Putamen (tissue), 1 donor: Measurements from ENCODE around the gene AFF3.
"Not testable (repeated sequence)": the region's sequence is repeated elsewhere in the genome, so short reads cannot be mapped to it uniquely, and the experiment has no call there.

Experiments
- DNase-seq: peaks from one replicate; pipeline ENCODE4 v3.0.0-alpha.2; 2016; ENCODE audit warnings: low spot score

The AFF3 gene

GRCh38 chr2:100142393-100142792 lies at the start of gene AFF3:
TSS of gene AFF3 (minus strand) at chr2:100142590. CDS start at chr2:100104454, 38,136 bp downstream.
- no peak for DNase-seq

- no peak for DNase-seq
Observed at GRCh38 chr2:100189387-100189786, 47.0 kb upstream of the AFF3 start.

- no peak for DNase-seq
Observed at GRCh38 chr2:100188326-100188725, 45.9 kb upstream of the AFF3 start.

- no peak for DNase-seq
Observed at GRCh38 chr2:100186126-100186525, 43.7 kb upstream of the AFF3 start.

GRCh38 chr2:100185516-100185915 lies 43.1 kb upstream of the AFF3 start:
- no peak for DNase-seq

- DNase-seq, result no peak
Observed at GRCh38 chr2:100185105-100185504, 42.7 kb upstream of the AFF3 start.

- DNase-seq, result no peak
Observed at GRCh38 chr2:100184055-100184737, 41.8 kb upstream of the AFF3 start.

GRCh38 chr2:100182494-100183361 lies 40.3 kb upstream of the AFF3 start:
- no peak for DNase-seq

GRCh38 chr2:100180503-100180902 lies 38.1 kb upstream of the AFF3 start:
- DNase-seq, result no peak

GRCh38 chr2:100179806-100180205 lies 37.4 kb upstream of the AFF3 start:
- no peak for DNase-seq

GRCh38 chr2:100178864-100179263 lies 36.5 kb upstream of the AFF3 start:
- DNase-seq, result no peak

- DNase-seq, result no peak
Observed at GRCh38 chr2:100178085-100178788, 35.8 kb upstream of the AFF3 start.

GRCh38 chr2:100176925-100177324 lies 34.5 kb upstream of the AFF3 start:
- DNase-seq, result no peak

- DNase-seq, result no peak
Observed at GRCh38 chr2:100174026-100174431, 31.6 kb upstream of the AFF3 start.

- DNase-seq, result no peak
Observed at GRCh38 chr2:100166701-100167100, 24.3 kb upstream of the AFF3 start.

GRCh38 chr2:100163605-100164004 lies 21.2 kb upstream of the AFF3 start:
- no peak for DNase-seq

GRCh38 chr2:100161945-100162620 lies 19.7 kb upstream of the AFF3 start:
- no peak for DNase-seq

GRCh38 chr2:100160396-100160795 lies 18.0 kb upstream of the AFF3 start:
- no peak for DNase-seq

GRCh38 chr2:100151832-100152231 lies 9.4 kb upstream of the AFF3 start:
- DNase-seq, result not testable (repeated sequence)

- no peak for DNase-seq
Observed at GRCh38 chr2:100151310-100151709, 8.9 kb upstream of the AFF3 start.

- no peak for DNase-seq
Observed at GRCh38 chr2:100148883-100149282, 6.5 kb upstream of the AFF3 start.

- DNase-seq, result no peak
Observed at GRCh38 chr2:100146657-100146960, 4.2 kb upstream of the AFF3 start.
